Renal cortical epithelial cell (primary cell): ENCODE results near the gene ELP6. TPM values are rescaled to one million over a fixed set of nuclear protein-coding genes. Genes with fewer than 3 reads are reported as not detected.
A peak's percentile ranks its signal among the peaks of the same experiment; 100 is the strongest.

Source experiments
- DNase-seq: peaks from one replicate; pipeline ENCODE4 v3.0.0-alpha.2; 2011; ENCODE audit warnings: low read depth
- total RNA-seq: library from RNA; depleted of rRNA; stranded (reverse); fragments of >200 nt; gene quantifications from 2 replicates; pipeline ENCODE4 v1.2.3, GENCODE V29; 2014

The ELP6 gene, protein sequence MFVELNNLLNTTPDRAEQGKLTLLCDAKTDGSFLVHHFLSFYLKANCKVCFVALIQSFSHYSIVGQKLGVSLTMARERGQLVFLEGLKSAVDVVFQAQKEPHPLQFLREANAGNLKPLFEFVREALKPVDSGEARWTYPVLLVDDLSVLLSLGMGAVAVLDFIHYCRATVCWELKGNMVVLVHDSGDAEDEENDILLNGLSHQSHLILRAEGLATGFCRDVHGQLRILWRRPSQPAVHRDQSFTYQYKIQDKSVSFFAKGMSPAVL
- total RNA-seq: 17.4 and 29.2 TPM in 2 replicates

- peak; percentile 89 for DNase-seq
Observed at GRCh38 chr3:47513125-47513929, at the start of gene ELP6. Gene ELP6 (minus strand): TSS chr3:47513712. CDS start chr3:47513590, 122 bp downstream.

DNA sequence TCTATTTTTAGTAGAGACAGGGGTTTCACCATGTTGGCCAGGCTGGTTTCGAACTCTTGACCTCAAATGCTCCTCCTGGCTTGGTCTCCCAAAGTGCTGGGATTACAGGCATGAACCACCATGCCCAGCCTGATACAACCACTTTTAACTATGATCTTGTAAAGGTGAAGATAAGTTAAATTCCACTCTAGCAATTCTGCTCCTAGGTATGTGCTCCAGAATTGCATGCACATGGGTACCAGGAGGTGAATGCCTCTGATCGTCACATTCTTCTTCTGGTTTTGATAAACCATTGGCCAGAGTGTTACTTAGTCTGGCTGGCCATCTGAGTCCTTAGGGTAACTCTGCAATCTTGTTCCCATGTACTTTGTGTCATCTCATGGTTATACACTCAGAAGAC lies 42.8 kb upstream of the ELP6 start:
- DNase-seq: no peak

GRCh38 chr3:47554335-47554734 lies 40.8 kb upstream of the ELP6 start:
- DNase-seq: no peak

DNA sequence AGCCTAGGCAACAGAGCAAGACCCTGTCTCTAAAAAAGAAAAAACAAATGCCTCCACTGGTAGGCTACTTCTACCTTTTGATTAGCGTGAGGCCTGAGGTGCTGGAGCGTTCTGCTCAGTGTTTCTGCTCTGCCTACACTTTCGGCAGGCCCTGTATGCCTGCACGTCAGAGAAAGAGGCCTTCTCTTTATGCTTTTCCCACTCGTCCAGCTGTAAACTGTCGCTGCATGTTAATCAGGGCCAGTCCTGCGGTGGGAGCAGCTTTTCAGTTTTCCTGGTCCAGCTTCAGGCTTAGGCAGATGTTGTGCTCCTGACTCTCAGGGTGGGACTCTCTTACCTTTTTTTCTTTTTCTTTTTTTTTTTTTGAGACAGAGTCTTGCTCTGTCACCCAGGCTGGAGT lies 39.9 kb upstream of the ELP6 start:
- DNase-seq: no peak

DNA sequence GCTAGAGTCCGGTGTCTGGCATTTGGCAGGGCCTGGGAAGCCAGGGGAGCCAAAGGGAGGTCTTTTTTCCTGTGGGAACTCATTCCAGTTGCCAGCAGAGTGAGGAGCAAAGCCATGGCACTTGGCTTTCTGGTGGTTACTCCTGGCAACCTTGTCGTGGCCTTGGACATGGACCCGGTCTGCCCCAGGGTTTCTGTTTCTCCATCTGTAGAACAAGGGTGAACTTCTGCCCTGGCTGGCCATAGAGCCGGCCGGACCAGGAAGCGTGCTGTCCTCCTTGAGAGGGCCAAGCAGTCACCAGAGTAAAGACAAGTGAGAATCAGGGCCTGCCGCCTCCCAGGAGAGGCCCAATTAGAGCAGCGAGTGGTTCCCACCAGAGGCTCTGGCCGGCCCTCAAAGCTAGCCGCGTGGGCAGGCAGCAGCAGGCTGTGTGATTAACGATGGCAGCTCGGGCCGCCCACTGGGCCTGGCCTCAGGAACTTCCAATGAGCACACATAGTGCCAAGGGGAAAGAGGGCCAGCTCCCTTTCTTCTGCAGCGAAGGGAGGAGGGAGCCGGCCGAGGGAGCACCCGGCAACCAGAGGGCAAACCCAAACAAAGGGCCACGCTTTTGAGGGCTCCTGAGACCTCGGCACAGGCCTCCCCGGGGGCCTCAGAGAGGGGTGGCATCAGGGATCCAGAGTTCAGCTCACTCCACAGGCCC lies 29.1 kb upstream of the ELP6 start:
- DNase-seq: no peak

GRCh38 chr3:47541583-47542108 lies 28.1 kb upstream of the ELP6 start:
- no peak for DNase-seq

DNA sequence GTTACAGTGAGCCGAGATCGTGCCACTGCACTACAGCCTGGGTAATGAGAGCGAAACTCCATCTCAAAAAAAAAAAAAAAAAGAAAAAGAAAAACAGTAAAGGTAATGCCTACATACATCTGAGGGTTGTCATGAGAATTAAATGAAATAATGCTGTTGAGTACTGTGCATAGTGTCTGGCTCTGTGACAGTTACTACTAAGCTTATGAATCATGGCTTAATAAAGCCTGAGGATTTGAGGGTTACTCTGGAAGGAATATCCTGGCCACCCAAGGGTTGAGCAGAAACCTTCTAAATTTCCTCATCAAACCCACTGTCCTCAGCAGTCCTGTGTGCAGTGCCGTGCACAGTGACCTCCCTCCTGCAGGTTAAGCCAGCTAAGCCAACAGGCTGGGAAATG lies 26.8 kb upstream of the ELP6 start:
- DNase-seq: no peak

DNA sequence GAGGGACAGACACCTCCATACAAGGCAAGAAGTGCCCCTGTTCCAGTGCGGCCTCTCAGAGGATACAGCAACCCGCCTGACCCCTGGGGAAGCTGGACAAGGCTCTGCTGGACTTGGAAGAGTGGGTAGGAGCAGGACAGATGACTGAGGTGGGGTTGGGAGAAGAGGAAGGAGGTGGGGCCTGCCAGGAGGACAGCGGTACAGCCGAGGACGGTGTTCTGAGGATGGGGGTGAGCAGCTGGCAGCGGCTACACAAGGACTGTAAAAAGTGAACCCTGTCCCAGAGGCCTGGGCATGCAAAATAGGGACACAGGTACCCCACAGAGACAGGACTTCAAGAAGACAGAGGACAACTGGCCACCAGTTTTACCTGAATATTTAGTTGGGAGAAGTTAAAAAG lies 23.5 kb upstream of the ELP6 start:
- DNase-seq: no peak

DNA sequence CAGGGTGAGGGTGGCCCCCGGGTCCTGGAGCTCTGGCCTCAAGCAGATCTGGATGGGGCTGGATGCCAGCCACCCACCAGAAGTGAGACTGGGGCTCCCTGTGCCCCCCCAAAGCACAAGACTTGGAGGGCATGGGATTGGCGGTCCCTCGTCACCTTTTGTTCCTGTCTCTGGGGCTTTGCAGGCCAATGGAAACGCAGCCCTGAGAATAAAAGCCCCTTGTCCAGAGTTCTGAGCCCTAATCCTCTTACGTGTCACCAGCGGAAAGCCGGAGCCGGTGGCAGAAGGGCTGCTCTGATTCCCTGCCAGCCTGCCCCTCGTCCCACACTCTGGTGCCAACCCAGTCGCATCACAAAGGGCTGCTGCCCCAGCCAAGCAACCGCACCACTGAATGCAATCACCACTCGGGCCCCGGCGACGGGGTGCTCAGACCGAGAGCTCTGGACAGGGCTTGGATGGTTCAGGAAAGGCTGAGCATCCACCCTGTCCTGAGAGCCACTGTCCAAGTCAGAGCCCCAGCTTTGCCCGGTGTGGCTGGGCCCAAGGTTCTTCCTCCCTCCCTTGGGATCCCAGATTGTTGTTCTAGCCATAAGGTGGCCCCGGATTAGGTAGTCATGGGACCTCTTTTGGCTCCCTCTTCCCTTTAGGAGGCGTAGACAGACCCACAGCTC lies 22.8 kb upstream of the ELP6 start:
- DNase-seq: no peak

GRCh38 chr3:47533996-47534454 lies 20.5 kb upstream of the ELP6 start:
- DNase-seq: no peak

GRCh38 chr3:47533481-47533880 lies 20.0 kb upstream of the ELP6 start:
- DNase-seq: no peak

GRCh38 chr3:47527952-47528725 lies 14.6 kb upstream of the ELP6 start:
- DNase-seq: peak; percentile 90

DNA sequence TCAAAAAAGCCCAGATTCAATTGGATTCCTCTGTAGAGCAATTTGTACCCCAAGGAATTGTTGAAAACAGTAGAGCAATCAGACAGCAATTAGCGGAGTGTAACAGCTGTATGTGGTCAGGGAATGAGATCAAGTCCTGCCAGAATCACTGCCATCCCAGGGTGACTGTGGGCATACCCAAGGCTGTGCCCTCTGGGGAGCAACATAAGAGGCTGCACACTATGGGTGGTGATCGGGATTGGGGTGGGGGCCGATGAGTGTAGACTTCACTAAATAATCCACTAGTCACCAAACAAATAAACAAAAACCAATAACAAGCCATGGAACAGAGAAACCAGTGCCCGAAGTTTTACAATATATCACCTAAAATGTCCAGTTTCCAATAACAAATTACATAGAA lies 12.1 kb upstream of the ELP6 start:
- no peak for DNase-seq

- no peak for DNase-seq
Observed at GRCh38 chr3:47523310-47524073, 10.0 kb upstream of the ELP6 start.

DNA sequence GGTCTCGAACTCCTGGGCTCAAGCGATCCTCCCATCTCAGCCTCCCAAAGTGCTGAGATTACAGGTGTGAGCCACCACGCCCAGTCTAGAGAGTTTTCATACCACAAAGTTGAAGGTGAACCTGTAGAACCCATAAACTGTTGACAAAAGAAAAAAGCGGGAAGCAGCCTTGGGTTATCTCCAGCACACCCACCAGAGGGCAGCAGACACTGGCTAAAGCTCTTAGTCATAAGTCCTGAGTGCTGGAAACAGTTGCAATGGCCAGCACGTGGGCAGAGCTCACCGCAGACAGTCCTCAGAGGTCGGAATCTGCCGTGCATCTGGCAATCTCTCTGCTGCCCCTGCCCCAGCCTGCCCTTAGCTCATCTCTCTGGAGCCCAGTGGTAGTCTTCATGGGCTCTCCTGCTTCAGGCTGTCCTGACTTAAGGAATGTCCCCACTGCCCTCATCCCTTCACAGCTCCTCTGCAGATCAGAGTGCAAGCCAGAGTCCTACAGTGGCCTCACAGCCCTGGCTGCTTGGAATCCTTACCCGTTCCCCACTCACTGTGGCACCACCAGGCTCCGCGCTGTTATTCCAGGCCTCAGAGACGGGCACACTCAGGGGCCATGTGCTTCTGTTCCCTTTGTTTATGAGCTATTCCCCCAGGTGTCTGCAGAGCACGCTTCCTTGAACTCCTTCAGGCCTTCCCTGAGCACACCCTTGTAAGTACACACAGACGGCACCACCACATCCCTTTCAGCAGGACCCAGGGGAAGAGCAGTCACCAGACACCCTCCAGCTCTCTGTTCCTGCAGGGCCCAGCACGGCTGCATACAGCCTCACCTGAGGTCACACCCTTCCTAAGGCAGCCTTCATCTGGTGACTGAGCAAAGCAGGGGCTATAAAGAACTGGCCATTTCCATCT lies 8.8 kb upstream of the ELP6 start:
- peak; percentile 86 for DNase-seq

- no peak for DNase-seq
Observed at GRCh38 chr3:47520756-47521155, 7.2 kb upstream of the ELP6 start.

GRCh38 chr3:47517937-47518336 lies 4.4 kb upstream of the ELP6 start:
- no peak for DNase-seq

DNA sequence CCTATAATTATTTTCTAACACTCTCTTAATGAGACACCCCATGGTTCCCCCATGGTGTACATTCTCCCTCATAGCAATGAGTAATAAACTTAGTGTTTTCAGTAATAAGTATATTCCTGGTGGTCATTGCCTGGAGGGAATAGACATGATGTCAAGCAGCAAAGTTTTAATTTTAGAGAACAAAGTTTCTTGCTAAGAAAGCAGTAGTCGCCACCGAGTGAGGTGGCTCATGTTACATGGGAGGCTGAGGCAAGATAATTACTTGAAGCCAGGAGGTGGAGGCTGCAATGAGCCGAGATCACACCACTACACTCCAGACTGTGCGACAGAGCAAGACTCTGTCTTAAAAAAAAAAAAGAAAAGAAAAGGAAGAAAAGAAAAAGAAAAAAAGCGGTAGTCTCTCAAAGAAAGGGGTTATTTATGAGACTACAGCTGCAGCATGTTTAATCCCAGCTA lies 2.4 kb upstream of the ELP6 start:
- no peak for DNase-seq

DNA sequence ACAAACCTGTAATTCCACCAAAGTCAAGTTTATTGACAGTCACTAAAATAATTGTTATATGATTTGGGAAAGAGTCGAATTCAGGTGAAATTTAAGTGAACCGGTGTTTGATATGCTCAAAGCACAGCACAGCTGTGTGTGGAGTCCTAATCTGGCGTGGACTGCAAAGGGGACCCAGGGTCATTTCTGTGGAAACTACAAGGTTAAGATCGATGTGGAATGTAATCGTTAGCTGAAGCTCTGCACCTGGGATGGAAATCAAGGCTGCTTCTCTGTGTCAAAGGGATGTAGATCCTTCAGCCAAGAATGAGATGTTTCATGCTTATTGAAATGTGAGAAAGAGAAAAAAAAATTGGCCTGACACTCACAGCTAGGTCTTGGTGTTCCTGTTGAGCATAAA lies 1.6 kb upstream of the ELP6 start:
- no peak for DNase-seq
